ENCODE data around the gene PNLIPRP1. TPM values are rescaled to one million over a fixed set of nuclear protein-coding genes. Genes with fewer than 3 reads are reported as not detected.

Gene PNLIPRP1
- total RNA-seq, 1 experiment from 2014 or later, result not detected

DNA sequence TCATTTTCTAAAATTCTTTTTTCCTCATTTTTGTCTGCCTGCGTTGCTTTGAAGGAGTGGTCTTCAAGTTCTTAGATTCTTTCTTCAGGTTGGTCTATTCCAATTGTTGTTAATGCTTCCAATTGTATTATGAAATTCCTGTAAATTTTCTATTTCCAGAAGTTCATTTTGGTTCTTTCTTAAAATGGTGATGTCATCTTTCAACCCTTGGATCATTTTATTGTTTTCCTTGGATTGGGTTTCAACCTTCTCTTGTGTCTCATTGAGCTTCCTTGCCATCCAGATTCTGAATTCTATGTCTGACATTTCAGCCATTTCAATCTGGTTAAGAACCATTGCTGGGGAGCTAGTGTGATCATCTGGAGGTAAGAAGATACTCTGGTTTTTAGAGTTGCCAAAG, 63.1 kb downstream of the PNLIPRP1 start:
- H3T11ph ChIP-seq (ENCODE audit: low read length), result no peak overlapping the region
- H2BK12ac ChIP-seq (ENCODE audit: insufficient read length, low read depth, low read length), result no peak overlapping the region
- H3K79me1 ChIP-seq (ENCODE audit: insufficient read depth, low read depth, low read length, poor library complexity, severe bottlenecking), result no peaks in the 10 kb centered on the region
- Mint-ChIP-seq H3K36me3 (ENCODE audit: insufficient read depth in 1 of 3, low read depth in 3 of 3) (no peaks in the 10 kb centered on the region), H3K27me3 (ENCODE audit: low read depth) (peaks cover 2% of the 10 kb centered on the region), H3K4me3 (no peak overlapping the region), H3K9me3 (peaks cover 8 to 9% of the 10 kb centered on the region in 2 experiments), H3K27ac (no peak overlapping the region), H3K4me1 (peaks cover 0 to 2% of the 10 kb centered on the region in 2 experiments; a peak in 2 of 4 replicates)
- H3K9ac ChIP-seq (ENCODE audit: extremely low read depth, insufficient read length, low read length), result no peak overlapping the region
- H2BK120ac ChIP-seq (ENCODE audit: low read depth, low read length, poor library complexity, severe bottlenecking), result no peak overlapping the region
- no peak overlapping the region for H3K56ac ChIP-seq (ENCODE audit: insufficient read length, low read depth, low read length)
- H3K4me2 ChIP-seq (ENCODE audit: insufficient read depth, insufficient read length, low read length), result no peak overlapping the region
- no peaks in the 10 kb centered on the region for H3K9me3 ChIP-seq (ENCODE audit: control insufficient read depth, low read depth, low read length)
- H4K8ac ChIP-seq (replicated peaks; ENCODE audit: insufficient read length, low read depth, low read length), result no peak overlapping the region
- no peaks in the 10 kb centered on the region for H3K27me3 ChIP-seq (ENCODE audit: insufficient read depth, low read length)
- H3K18ac ChIP-seq (ENCODE audit: insufficient read length, low read depth, low read length), result no peak overlapping the region
- no peak overlapping the region for H2BK15ac ChIP-seq (ENCODE audit: low read depth, low read length)
- no peak for DNase-seq
- no peak overlapping the region for H2BK20ac ChIP-seq (ENCODE audit: low read depth, low read length, poor library complexity, severe bottlenecking)
- H3K79me2 ChIP-seq (ENCODE audit: insufficient read depth, low read length), result no peaks in the 10 kb centered on the region
- no peaks in the 10 kb centered on the region for H3K23me2 ChIP-seq (ENCODE audit: insufficient read length, low read depth, low read length, poor library complexity, severe bottlenecking)
- no peak overlapping the region for H3K27ac ChIP-seq (ENCODE audit: insufficient read length, low read depth, low read length)
- WGBS (ENCODE audit: extremely low coverage, insufficient read length, low lambda C conversion rate), result no CpG with 5 or more reads among the region's 1 CpG
- no peak overlapping the region for H4K5ac ChIP-seq (ENCODE audit: insufficient read length, low read depth, low read length)
- H3K4me1 ChIP-seq (ENCODE audit: insufficient read depth, low read length), result no peaks in the 10 kb centered on the region
- no peaks in the 10 kb centered on the region for H4K20me1 ChIP-seq (ENCODE audit: control insufficient read depth, insufficient read depth, insufficient read length)
- H4K91ac ChIP-seq (ENCODE audit: insufficient read length, low read depth, low read length), result no peak overlapping the region
- no peak overlapping the region for H3K14ac ChIP-seq (ENCODE audit: insufficient read depth, low read length)
- H3K23ac ChIP-seq (ENCODE audit: insufficient read length, low read depth, low read length), result no peak overlapping the region
- H3K4ac ChIP-seq (ENCODE audit: low read depth, low read length), result no peak overlapping the region
- H2BK5ac ChIP-seq (ENCODE audit: insufficient read length, low read length), result no peak overlapping the region
- TF ChIP-seq, protein P1, sequence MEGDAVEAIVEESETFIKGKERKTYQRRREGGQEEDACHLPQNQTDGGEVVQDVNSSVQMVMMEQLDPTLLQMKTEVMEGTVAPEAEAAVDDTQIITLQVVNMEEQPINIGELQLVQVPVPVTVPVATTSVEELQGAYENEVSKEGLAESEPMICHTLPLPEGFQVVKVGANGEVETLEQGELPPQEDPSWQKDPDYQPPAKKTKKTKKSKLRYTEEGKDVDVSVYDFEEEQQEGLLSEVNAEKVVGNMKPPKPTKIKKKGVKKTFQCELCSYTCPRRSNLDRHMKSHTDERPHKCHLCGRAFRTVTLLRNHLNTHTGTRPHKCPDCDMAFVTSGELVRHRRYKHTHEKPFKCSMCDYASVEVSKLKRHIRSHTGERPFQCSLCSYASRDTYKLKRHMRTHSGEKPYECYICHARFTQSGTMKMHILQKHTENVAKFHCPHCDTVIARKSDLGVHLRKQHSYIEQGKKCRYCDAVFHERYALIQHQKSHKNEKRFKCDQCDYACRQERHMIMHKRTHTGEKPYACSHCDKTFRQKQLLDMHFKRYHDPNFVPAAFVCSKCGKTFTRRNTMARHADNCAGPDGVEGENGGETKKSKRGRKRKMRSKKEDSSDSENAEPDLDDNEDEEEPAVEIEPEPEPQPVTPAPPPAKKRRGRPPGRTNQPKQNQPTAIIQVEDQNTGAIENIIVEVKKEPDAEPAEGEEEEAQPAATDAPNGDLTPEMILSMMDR (conservative IDR thresholded peaks at IDR 0.05), result no peak
- H2AK5ac ChIP-seq (ENCODE audit: insufficient read length, low read length), result no peak overlapping the region
- no peak overlapping the region for H2AFZ ChIP-seq (ENCODE audit: low read length)

Data from H9 (cell line).